ENCODE measurements around the gene CMBL.

GRCh38 chr5:10277773-10278630 is 29.7 kb downstream of the CMBL start:
- no peak for TF ChIP-seq CTCF (IDR thresholded peaks at IDR 0.05; ENCODE audit: poor library complexity)
- TF ChIP-seq EZH2phosphoT487 (IDR thresholded peaks at IDR 0.05; ENCODE audit: low read depth, severe bottlenecking, unreplicated experiment): no peak
